GM12891 (cell line): Measurements from ENCODE around the gene SMG6.

ENCODE experiments used
- PAX5 ChIP-seq: IDR thresholded peaks from 2 replicates; pipeline ENCODE4 v1.6.1; 2011; ENCODE audit warnings: low read length, moderate library complexity, mild to moderate bottlenecking; ENCODE audit not compliant: insufficient read depth, severe bottlenecking
- POLR2A ChIP-seq: IDR thresholded peaks from 2 replicates; pipeline ENCODE4 v1.6.1; 2011; ENCODE audit warnings: low read depth, low read length, control low read depth
- POLR2AphosphoS5 ChIP-seq: IDR thresholded peaks from 2 replicates; pipeline ENCODE4 v1.6.1; 2011; ENCODE audit warnings: low read depth, low read length, control low read depth
- TAF1 ChIP-seq: IDR thresholded peaks from 2 replicates; pipeline ENCODE4 v1.6.1; 2011; ENCODE audit warnings: low read depth, low read length, control low read depth

GRCh38 chr17:2034806-2035540 is 268.6 kb downstream of the SMG6 start:
- TF ChIP-seq POLR2AphosphoS5 (no peak), PAX5 (no peak), POLR2A (no peak), TAF1 (no peak)
